ENCODE measurements around the gene PPP1CA.
A peak's percentile ranks its signal among the peaks of the same experiment; 100 is the strongest.
"Not testable (repeated sequence)": the region's sequence is repeated elsewhere in the genome, so short reads cannot be mapped to it uniquely, and the experiment has no call there.

The PPP1CA gene

DNA sequence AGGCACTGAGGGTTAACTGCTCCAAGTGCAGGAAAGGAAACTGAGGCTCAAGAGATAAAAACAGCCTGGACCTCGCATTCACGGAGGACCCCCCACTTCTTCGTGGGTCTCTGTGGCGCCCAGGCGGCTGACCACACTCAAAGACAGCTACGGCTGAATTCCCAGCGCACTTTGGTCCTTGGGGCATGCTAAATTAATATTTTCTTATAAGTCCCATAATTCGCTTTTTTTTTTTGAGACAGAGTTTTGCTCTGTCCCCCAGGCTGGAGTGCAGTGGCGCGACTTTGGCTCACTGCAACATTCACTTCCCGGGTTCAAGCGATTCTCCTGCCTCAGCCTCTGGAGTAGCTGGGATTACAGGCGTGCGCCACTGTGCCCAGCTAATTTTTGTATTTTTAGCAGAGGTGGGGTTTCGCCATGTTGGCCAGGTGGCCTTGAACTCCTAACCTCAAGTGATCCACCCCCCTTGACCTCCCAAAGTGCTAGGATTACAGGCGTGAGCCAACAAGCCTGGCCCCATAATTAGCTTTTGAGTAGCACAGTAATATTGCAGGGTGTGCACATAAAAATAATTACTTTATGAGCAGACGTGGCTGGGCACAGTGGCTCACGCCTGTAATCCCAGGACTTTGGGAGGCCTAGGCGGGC, 658 bp upstream of the PPP1CA start:
- not testable (repeated sequence) for DNase-seq (ENCODE audit: low spot score)

DNA sequence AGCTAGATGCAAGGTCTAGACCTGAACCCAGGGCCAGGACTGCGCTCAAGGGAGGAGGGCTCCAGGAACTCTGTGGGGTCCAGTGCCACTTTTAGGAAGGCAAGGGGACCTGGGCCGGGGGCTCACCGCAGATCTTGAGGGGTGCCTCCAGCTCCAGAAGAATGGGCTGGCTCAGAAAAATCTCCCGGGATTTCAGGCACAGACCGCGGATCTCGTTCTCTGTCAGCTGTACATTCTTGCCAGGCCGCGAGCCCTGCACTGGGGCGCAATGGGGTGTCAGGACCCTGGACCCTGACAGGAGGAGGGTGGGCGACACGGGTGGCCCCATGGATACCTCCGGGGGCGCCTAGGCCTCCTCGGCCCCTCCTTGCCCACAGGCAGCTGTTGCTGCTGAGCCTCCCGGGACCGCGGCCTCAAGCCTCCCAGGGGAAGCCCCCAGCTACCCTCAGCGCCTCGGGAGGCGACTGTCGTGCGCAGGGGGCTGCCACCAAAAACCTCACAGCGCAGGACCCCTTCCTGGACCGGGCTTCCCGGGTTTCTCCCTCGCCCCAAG, 640 bp downstream of the PPP1CA start:
- DNase-seq (ENCODE audit: low spot score): no peak

GRCh38 chr11:67400251-67400941, 1.3 kb downstream of the PPP1CA start:
- DNase-seq (ENCODE audit: low spot score): no peak

- no peak for DNase-seq (ENCODE audit: low spot score)
Observed at GRCh38 chr11:67398661-67399563, 2.7 kb downstream of the PPP1CA start.

DNA sequence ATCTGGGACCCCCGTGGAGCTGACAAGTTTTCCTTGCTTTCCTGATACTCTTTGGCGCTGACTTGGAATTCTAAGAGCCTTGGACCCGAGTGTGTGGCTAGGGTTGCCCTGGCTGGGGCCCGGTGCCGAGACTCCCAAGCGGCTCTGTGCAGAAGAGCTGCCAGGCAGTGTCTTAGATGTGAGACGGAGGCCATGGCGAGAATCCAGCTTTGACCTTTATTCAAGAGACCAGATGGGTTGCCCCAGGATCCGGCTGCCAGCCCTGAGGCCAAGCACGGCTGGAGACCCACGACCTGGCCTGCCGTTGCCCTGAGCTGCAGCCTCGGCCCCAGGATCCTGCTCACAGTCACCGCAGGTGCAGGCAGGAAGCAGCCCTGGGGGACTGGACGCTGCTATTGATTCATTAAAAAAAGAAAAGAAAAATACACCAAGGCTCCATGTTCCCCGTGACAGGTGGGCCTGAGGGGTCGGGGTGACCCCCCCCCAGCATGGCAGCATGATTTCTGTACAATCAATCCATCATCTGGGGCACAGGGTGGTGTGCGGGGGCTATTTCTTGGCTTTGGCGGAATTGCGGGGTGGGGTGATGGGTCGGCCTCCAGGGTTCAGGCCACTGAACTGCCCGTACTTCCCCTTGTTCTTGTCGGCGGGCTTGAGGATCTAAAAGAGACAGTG, 3.5 kb downstream of the PPP1CA start:
- no peak for DNase-seq (ENCODE audit: low spot score)

GRCh38 chr11:67397536-67397935, 4.1 kb downstream of the PPP1CA start:
- DNase-seq (ENCODE audit: low spot score): no peak

- DNase-seq (ENCODE audit: low spot score): no peak
Observed at GRCh38 chr11:67396587-67397389, 4.9 kb downstream of the PPP1CA start.

- DNase-seq (ENCODE audit: low spot score): no peak
Observed at GRCh38 chr11:67396259-67396581, 5.4 kb downstream of the PPP1CA start.

DNA sequence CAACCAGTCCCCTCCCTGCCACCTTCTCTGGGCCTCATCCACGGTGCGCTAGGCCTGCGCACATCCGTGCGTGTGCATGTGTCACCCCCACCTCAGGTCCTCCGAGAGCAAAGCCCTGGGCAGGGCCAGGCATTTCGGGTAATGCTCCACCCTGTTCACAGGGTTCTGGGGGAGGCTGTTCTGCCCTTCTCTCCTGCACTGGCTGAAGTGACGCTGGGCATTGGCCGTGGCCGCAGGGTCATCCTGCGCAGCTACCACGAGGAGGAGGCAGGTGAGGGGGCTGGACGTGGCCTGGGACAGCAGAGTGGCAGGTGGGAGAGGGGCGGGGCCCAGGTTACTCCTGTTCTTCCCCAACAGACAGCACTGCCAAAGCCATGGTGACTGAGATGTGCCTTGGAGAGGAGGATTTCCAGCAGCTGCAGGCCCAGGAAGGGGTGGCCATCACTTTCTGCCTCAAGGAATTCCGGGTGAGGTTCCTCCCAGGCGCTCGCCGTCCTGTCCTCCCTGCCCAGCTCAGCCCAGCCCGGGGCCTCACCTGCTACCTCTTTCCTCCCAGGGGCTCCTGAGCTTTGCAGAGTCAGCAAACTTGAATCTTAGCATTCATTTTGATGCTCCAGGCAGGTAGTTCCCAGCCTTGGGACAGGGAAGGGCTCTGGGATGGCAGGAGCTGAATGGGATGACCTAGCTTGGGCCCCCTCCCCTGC, 6.0 kb downstream of the PPP1CA start:
- DNase-seq (ENCODE audit: low spot score): no peak

DNA sequence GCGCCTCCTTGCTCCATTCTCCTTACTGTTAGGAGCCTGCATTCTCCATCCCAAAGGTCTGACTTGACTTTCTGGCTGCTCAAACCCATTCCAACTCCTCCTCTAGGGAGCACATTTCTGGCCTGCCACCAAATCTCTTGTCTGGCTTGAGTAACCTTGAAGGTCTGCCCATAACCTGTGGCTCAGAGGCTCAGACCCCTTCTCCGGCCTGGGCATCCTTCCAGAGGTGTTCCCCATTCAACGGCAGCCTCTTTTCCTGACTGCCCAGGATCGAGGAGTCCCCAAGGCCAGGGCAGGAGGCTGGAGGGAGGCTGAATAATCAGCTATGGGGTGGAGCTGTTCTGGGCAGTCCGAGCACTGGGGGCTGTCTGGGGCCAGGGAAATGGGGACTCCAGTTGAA, 7.7 kb downstream of the PPP1CA start:
- no peak for DNase-seq (ENCODE audit: low spot score)

- DNase-seq (ENCODE audit: low spot score): no peak
Observed at GRCh38 chr11:67393437-67393836, 8.2 kb downstream of the PPP1CA start.

- no peak for DNase-seq (ENCODE audit: low spot score)
Observed at GRCh38 chr11:67392183-67392715, 9.4 kb downstream of the PPP1CA start.

DNA sequence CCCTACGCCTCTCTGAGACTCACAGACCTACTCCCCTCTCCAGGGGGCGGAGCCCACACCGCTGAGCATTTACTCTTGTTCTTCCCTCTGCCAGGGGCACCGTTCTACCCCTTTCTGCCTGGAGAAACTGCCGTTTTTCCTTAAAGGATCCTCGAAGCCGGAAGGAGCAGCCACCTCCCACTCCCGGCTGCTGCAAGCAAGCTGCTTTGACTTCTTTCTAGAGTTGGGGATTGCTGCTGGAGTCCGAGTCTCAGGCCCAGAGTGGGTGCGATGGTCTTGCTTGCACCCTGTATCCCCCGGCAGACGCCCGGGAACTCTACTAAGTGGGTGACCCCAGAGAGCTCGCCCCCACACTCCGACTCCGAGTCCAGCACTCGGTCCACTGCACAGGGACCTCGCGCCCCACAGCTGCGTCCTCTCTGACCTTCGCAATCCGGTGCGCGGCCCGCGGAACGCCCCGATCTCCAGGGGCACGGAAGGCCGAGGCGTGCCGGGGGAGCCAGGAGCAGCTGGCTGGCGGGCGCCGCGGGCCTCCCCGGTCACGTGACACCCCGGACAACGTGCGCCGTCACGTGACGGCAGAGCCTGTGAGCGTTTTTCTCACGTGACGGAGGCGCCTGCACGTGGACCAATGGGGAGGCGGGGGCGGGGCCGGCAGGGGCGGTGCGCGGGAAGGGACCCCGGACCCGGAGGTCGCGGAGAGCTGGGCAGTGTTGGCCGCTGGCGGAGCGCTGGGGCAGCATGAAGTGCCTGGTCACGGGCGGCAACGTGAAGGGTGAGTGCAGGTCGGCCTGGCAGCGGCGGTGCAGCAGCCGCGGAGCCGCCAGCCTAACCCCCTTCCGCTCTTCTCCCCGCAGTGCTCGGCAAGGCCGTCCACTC, 10.1 kb downstream of the PPP1CA start, which contains the start of gene RAD9A:
TSS of gene RAD9A (plus strand) at position 683 of the 879 bp plus-strand sequence. CDS start at position 742, 59 bp downstream.
- peak; percentile 100 for DNase-seq (ENCODE audit: low spot score)

GRCh38 chr11:67390947-67391303, 10.7 kb downstream of the PPP1CA start:
- DNase-seq (ENCODE audit: low spot score): no peak

DNA sequence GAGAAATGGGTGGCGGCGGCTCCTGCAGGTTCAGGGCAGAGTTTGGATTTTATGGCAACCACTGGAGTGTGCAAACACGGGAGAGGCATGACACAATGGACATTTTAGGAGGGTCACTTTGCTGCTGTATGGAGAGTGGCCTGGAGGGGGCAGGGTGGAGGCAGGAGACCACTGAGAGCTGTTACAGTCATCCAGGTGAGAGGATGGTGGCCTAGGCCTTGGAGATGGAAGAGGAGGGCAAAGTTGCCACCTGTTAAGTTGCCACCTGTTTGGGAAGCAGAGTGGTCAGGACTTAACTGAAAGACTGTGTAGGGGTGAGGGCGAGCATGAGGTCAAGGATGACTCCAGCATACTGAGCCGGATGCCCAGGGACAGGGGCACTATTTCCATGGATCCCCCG, 12.2 kb downstream of the PPP1CA start:
- DNase-seq (ENCODE audit: low spot score): peak; percentile 100

GRCh38 chr11:67387518-67387917, 14.1 kb downstream of the PPP1CA start:
- no peak for DNase-seq (ENCODE audit: low spot score)

GRCh38 chr11:67387069-67387468, 14.6 kb downstream of the PPP1CA start:
- DNase-seq (ENCODE audit: low spot score): no peak

- no peak for DNase-seq (ENCODE audit: low spot score)
Observed at GRCh38 chr11:67384851-67385366, 16.7 kb downstream of the PPP1CA start.

Data from HuH-7 (cell line).